Vagina (tissue), 2 donors: ENCODE results near the gene CLCA2.

Experiments used
- CTCF ChIP-seq, 3 experiments: fragments of 450-650 bp in 2 of 3; fragments of 200-600 bp in 1 of 3; sonication (generic) in 1 of 3; IDR thresholded peaks; one replicate each; pipeline ENCODE4 v1.5.1; 2017 to 2019; ENCODE audit warnings: antibody characterized with exemption in 3 of 3, mild to moderate bottlenecking in 2 of 3, moderate library complexity in 2 of 3
- POLR2A ChIP-seq, 2 donors: fragments of 450-650 bp; IDR thresholded peaks; one replicate each; pipeline ENCODE4 v1.6.1; 2017; ENCODE audit warnings: antibody characterized with exemption in 2 of 2, mild to moderate bottlenecking in 2 of 2, moderate library complexity in 2 of 2
- POLR2AphosphoS5 ChIP-seq, 2 donors: sonication (generic); formaldehyde crosslinking; IDR thresholded peaks; one replicate each; pipeline ENCODE4 v1.9.0; 2017; ENCODE audit warnings: antibody characterized with exemption in 2 of 2, mild to moderate bottlenecking in 2 of 2, low read depth in 1 of 2; ENCODE audit not compliant: insufficient read depth in 1 of 2

GRCh38 chr1:86389307-86389706 lies 34.7 kb upstream of the CLCA2 start:
- no peak for TF ChIP-seq CTCF (IDR thresholded peaks at IDR 0.05)
- TF ChIP-seq POLR2A (IDR thresholded peaks at IDR 0.05), result no peak
- TF ChIP-seq POLR2AphosphoS5 (IDR thresholded peaks at IDR 0.05; ENCODE audit: insufficient read depth in 1 of 2, low read depth in 1 of 2), result no peak
